HG03066 (cell line): ENCODE measurements around the gene RNF40.
A peak's percentile ranks its signal among the peaks of the same experiment; 100 is the strongest.

Experiments used
- ATAC-seq: cut with Tn5 transposase; IDR thresholded peaks from one replicate; pipeline ENCODE4 v1.9.1; 2021; ENCODE audit warnings: low read depth; ENCODE audit not compliant: unreplicated experiment

Gene RNF40

DNA sequence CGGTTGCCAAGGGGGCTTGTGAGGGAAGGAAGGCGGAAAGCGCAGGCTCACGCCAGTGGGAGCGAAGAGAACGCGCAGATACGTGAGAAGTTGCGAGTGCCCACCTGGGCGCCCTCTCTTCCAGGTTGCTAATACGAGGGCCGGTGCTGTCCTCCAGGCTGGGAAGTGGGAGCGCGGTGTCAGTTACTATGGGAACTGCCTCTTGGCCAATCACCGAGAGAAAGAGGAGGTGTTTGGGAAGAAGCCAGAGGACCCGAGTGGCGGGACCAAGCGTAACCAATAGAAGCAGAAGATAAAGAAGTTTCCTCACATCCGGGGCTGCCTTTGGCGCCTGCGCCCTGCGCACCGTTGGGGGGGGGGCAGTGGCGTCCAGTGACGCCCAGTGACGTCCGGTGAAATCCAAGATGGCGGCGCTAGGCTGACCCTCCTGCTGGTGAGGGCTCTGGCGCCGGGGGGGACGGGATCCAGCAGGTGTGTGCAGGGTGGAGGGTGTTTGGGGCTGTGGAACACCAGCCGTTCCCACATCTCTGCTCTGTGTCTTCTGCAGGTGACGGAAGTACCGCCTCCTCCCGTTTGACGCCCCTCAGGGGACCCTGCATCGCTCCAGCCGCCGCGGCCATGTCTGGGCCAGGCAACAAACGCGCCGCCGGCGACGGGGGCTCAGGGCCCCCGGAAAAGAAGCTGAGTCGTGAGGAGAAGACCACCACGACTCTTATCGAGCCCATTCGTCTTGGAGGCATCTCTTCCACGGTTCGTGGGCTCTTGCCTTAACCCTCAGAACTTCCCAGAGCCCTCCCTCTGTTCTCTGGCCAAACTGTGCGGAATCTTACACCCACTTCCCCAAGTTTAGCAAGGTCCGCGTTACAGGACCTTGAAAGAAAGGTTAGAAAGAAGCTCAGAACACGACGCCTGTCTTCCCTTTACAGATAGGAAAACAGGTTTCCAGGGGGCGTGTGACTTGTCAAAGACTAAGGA, at the start of gene RNF40, which contains the start of gene CFAP119:
RNF40 (plus strand) TSS at position 395 of the 975 bp plus-strand sequence; CDS start at position 619, 224 bp downstream.
CFAP119 (minus strand) TSS at position 135 of the 975 bp plus-strand sequence. CDS start 314 bp downstream, outside the sequence.
- ATAC-seq = peak; percentile 85

- no peak for ATAC-seq
Measured at GRCh38 chr16:30715750-30716445, 46.2 kb upstream of the RNF40 start.

- no peak for ATAC-seq
Measured at GRCh38 chr16:30720086-30720485, 42.0 kb upstream of the RNF40 start.

DNA sequence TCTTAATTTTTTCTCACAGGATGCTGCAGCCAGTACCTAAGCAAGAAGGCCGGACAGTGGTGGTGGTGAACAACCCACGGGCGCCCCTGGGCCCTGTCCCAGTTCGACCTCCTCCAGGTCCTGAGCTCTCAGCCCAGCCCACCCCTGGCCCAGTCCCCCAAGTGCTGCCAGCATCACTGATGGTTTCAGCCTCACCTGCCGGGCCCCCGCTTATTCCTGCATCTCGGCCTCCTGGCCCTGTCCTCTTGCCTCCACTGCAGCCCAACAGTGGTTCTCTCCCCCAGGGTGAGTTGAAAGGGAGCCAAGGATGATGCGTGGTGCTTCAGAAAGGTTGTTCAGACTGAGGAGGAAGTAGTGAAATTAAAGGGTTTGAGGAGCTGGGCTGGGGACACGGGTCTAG, 41.4 kb upstream of the RNF40 start:
- ATAC-seq = no peak

DNA sequence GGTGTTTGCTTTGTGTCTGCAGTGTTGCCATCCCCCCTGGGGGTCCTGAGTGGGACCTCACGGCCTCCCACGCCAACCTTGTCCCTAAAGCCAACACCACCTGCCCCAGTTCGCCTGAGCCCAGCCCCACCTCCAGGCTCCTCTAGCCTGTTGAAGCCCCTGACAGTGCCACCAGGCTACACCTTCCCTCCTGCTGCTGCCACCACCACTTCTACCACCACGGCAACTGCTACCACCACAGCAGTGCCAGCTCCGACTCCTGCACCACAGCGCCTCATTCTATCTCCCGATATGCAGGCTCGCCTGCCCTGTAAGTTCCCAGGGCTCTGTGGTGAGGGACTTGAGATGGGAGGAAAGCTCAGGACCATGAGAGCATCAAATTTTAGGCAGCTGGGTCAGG, 41.0 kb upstream of the RNF40 start:
- ATAC-seq = no peak

DNA sequence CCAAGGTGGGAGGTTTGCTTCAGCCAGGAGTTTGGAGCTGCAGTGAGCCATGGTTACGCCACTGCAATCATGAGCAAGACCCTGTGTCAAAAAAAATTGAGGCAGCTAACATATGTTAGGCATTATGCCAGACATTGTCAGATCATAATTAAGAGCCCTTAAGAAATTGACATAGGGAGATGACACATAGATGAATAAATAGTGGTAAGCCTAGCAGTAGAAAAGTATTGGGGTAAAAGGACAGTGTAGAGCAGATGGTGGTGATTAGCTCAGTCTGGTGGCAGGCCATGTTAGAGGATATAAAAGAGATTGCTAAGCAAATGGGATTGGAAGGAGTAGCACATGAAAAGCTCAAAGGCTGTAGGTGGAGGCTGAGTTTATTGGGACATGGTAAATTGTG, 40.5 kb upstream of the RNF40 start:
- no peak for ATAC-seq

GRCh38 chr16:30722443-30722842, 39.7 kb upstream of the RNF40 start:
- ATAC-seq = no peak

DNA sequence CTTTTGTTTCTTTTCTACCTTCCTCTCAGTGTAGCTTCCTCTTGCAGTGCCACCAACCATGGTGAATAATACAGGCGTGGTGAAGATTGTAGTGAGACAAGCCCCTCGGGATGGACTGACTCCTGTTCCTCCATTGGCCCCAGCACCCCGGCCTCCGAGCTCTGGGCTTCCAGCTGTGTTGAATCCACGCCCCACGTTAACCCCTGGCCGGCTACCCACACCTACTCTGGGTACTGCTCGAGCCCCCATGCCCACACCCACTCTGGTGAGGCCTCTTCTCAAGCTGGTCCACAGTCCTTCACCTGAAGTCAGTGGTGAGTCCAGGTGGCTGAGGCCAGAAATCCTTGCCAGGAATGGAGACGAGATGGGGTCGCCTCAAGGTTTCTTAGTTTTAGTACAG, 39.2 kb upstream of the RNF40 start:
- ATAC-seq = no peak

DNA sequence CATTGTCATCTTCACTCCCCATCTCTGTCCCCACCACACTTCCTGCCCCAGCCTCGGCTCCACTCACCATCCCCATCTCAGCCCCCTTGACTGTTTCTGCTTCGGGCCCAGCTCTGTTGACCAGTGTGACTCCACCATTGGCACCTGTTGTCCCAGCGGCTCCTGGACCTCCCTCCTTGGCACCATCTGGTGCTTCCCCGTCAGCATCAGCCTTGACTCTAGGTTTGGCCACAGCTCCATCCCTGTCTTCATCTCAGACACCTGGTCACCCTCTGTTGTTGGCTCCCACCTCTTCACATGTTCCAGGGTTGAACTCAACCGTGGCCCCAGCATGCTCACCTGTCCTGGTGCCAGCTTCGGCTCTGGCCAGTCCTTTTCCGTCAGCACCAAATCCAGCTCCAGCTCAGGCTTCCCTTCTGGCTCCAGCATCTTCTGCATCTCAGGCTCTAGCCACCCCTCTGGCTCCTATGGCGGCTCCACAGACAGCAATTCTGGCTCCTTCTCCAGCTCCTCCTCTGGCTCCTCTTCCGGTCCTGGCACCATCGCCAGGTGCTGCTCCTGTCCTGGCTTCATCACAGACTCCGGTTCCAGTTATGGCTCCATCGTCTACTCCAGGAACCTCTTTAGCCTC, 38.3 kb upstream of the RNF40 start:
- no peak for ATAC-seq

DNA sequence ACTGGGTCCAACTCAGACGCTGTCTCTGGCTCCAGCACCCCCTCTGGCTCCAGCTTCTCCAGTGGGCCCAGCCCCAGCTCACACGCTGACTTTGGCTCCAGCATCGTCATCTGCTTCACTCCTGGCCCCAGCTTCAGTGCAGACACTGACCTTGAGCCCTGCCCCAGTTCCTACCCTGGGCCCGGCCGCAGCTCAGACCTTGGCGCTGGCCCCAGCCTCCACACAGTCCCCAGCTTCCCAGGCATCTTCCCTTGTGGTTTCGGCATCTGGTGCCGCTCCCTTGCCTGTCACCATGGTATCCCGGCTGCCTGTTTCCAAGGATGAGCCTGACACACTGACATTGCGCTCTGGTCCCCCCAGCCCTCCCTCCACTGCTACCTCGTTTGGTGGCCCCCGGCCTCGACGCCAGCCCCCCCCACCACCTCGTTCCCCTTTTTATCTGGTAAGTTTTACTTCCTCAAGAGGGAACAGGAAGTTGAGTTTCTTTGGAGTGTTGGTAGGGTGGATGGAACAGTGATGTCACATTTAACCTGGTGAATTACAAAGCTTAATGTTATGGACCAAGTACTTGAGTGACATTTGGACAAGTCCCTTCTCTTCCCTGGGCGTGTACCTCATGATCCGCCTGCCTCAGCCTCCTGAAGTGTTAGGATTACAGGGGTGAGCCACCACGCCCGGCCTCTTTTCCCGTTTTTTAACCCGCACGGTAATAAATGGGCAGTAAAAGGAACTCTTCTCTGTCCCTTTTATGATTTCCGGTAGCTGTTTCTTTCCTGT, 37.3 kb upstream of the RNF40 start:
- ATAC-seq = no peak

GRCh38 chr16:30725418-30725792, 36.7 kb upstream of the RNF40 start:
- no peak for ATAC-seq

DNA sequence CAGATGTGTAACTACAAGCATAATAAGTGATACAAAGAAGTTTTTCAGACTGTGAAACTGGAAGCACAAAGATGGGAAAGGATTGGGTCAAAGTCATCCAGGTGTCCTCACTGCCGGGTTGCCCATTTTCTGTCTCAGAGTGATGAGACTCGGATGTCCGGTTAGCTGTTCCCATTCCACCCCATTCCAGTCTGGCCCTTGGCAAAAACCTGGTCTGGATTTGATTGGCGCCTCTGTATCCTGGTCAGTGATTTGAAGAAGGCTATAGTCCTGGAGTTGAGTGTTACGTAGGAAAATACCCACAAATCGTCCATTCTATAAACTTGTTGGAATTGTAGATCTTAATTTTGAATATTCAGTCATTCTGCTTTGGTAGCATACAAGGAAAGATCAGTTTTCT, 33.8 kb upstream of the RNF40 start:
- ATAC-seq = no peak

DNA sequence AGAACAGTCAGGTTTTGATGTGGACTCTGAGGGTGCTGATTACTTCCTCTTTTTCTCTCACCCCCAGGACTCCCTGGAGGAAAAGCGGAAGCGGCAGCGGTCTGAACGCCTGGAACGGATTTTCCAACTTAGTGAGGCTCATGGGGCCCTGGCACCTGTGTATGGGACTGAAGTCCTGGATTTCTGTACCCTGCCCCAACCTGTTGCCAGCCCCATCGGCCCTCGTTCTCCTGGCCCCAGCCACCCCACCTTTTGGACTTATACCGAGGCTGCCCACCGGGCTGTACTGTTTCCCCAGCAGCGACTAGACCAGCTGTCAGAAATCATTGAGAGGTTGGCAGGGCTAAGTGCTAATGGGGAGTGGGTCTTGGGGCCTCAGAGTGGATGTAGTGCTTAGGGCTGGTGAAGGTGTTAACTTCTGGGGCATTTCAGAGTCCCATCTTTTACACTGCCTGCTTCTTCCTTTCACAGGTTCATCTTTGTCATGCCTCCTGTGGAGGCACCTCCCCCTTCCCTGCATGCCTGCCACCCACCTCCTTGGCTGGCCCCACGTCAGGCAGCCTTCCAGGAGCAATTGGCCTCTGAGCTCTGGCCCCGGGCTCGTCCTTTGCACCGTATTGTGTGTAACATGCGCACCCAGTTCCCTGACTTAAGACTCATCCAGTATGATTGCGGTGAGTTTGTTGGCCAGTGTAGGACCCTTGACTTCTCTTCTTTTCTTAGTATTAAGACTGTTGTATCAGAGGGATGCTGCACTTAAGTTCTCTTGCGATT, 33.0 kb upstream of the RNF40 start:
- ATAC-seq = no peak

GRCh38 chr16:30731411-30731810, 30.7 kb upstream of the RNF40 start:
- no peak for ATAC-seq

DNA sequence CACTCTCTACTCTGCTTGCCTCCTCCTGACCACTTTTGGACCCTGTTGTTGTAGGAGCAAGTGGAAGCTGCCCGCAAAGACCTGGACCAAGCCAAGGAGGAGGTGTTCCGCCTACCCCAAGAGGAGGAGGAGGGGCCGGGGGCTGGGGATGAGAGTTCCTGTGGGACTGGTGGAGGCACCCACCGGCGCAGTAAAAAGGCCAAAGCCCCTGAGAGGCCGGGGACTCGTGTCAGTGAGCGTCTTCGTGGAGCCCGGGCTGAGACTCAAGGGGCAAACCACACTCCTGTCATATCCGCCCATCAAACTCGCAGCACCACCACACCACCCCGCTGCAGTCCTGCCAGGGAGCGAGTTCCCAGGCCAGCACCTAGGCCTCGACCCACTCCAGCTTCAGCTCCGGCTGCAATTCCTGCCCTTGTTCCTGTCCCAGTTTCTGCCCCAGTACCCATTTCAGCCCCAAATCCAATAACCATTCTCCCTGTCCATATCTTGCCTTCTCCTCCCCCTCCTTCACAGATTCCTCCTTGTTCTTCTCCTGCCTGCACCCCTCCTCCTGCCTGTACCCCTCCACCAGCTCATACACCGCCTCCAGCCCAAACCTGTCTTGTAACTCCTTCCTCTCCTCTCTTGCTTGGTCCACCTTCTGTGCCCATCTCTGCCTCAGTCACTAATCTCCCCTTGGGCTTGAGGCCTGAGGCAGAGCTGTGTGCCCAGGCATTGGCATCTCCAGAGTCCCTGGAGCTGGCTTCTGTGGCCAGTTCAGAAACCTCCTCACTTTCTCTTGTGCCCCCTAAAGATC, 24.9 kb upstream of the RNF40 start:
- no peak for ATAC-seq

GRCh38 chr16:30737794-30738648, 24.1 kb upstream of the RNF40 start:
- ATAC-seq = no peak

- ATAC-seq = no peak
Measured at GRCh38 chr16:30738984-30739951, 22.9 kb upstream of the RNF40 start.
